ENCODE measurements around the gene FAM228B. TPM values are rescaled to one million over a fixed set of nuclear protein-coding genes. Genes with fewer than 3 reads are reported as not detected.

Gene FAM228B
- total and polyA plus RNA-seq, 2 donors (not counting 1 experiment from before 2014, with no cell fraction given) = 9.8 to 47.2 TPM

- H3K4me3 ChIP-seq (ENCODE audit: control extremely low read depth in 1 of 5, extremely low read depth in 1 of 5, insufficient read depth in 1 of 5, low read depth in 2 of 5, low read length in 4 of 5) = no peak overlapping the region
- Mint-ChIP-seq H3K4me1 (no peaks in the 10 kb centered on the region), H3K27ac (no peak overlapping the region), H3K27me3 (no peaks in the 10 kb centered on the region), H3K9me3 (ENCODE audit: insufficient read depth) (peaks cover 22% of the 10 kb centered on the region), H3K4me3 (no peak overlapping the region)
- H2AFZ ChIP-seq (ENCODE audit: insufficient read depth, low read depth, low read length, poor library complexity, severe bottlenecking) = no peak overlapping the region
- H3K4me1 ChIP-seq (ENCODE audit: control insufficient read depth in 2 of 2, insufficient read depth in 2 of 2, low read length in 2 of 2) = no peaks in the 10 kb centered on the region
- no peaks in the 10 kb centered on the region for H3K79me2 ChIP-seq (ENCODE audit: control insufficient read depth, insufficient read depth, low read length)
- H3K4me2 ChIP-seq (replicated peaks; ENCODE audit: low read depth, low read length, poor library complexity, severe bottlenecking) = no peak overlapping the region
- intact Hi-C loops (cut with micrococcal nuclease) = no loop called here
- ATAC-seq (ENCODE audit: low read depth) = no peak
- CTCF ChIA-PET = no interaction called here
- TF ChIP-seq EZH2 (IDR thresholded peaks at IDR 0.05; ENCODE audit: borderline replicate concordance, insufficient read depth, low read depth, low read length, poor library complexity, severe bottlenecking) (no peak), CTCF (IDR thresholded peaks at IDR 0.05) (no peak)
- H3K36me3 ChIP-seq (replicated peaks in 1 of 2; ENCODE audit: control extremely low read depth in 1 of 2, control insufficient read depth in 1 of 2, extremely low read depth in 1 of 2, insufficient read depth in 2 of 2, low read length in 1 of 2) = peaks cover 0 to 2% of the 10 kb centered on the region in 2 experiments
- POLR2A ChIA-PET = no interaction called here
- WGBS (ENCODE audit: insufficient coverage) = 90% methylated on average over 6 of the region's 7 CpGs
- H3K9me3 ChIP-seq (ENCODE audit: control extremely low read depth in 1 of 3, control insufficient read depth in 2 of 3, insufficient read depth in 1 of 3, low read length in 2 of 3) = peaks cover 0 to 7% (median 6%) of the 10 kb centered on the region in 3 donors
- no peaks in the 10 kb centered on the region for H4K20me1 ChIP-seq (ENCODE audit: control insufficient read depth, insufficient read depth, low read length, poor library complexity, severe bottlenecking)
- DNase-seq = no peak
- no peak overlapping the region for H3K27ac ChIP-seq (ENCODE audit: low read length in 2 of 2)
- H3K27me3 ChIP-seq (replicated peaks in 1 of 4; ENCODE audit: control extremely low read depth in 1 of 4, control insufficient read depth in 3 of 4, insufficient read depth in 4 of 4, low read length in 3 of 4) = no peaks in the 10 kb centered on the region
- H3K9ac ChIP-seq (ENCODE audit: low read length) = no peak overlapping the region
Measured at GRCh38 chr2:24110660-24111303, 12.5 kb upstream of the FAM228B start.

GRCh38 chr2:24111407-24111901, 11.8 kb upstream of the FAM228B start:
- H2AFZ ChIP-seq (ENCODE audit: insufficient read depth, low read depth, low read length, poor library complexity, severe bottlenecking) = no peak overlapping the region
- no peaks in the 10 kb centered on the region for H3K4me1 ChIP-seq (ENCODE audit: control insufficient read depth in 2 of 2, insufficient read depth in 2 of 2, low read length in 2 of 2)
- no peak overlapping the region for H3K27ac ChIP-seq (ENCODE audit: low read length in 2 of 2)
- H3K27me3 ChIP-seq (replicated peaks in 1 of 4; ENCODE audit: control extremely low read depth in 1 of 4, control insufficient read depth in 3 of 4, insufficient read depth in 4 of 4, low read length in 3 of 4) = no peaks in the 10 kb centered on the region
- no peak overlapping the region for H3K4me2 ChIP-seq (replicated peaks; ENCODE audit: low read depth, low read length, poor library complexity, severe bottlenecking)
- TF ChIP-seq CTCF (IDR thresholded peaks at IDR 0.05) (no peak), EZH2 (IDR thresholded peaks at IDR 0.05; ENCODE audit: borderline replicate concordance, insufficient read depth, low read depth, low read length, poor library complexity, severe bottlenecking) (no peak)
- intact Hi-C loops (cut with micrococcal nuclease) = no loop called here
- 75% methylated on average over 1 of the region's 2 CpGs for WGBS (ENCODE audit: insufficient coverage)
- no peaks in the 10 kb centered on the region for H3K79me2 ChIP-seq (ENCODE audit: control insufficient read depth, insufficient read depth, low read length)
- Mint-ChIP-seq H3K9me3 (ENCODE audit: insufficient read depth) (peaks cover 19% of the 10 kb centered on the region), H3K27ac (no peak overlapping the region), H3K27me3 (no peaks in the 10 kb centered on the region), H3K4me1 (no peaks in the 10 kb centered on the region), H3K4me3 (no peak overlapping the region)
- H3K36me3 ChIP-seq (replicated peaks in 1 of 2; ENCODE audit: control extremely low read depth in 1 of 2, control insufficient read depth in 1 of 2, extremely low read depth in 1 of 2, insufficient read depth in 2 of 2, low read length in 1 of 2) = peaks cover 0 to 2% of the 10 kb centered on the region in 2 experiments
- POLR2A ChIA-PET = interaction anchor here (0.5 kb wide), 1 partner anchor 780 kb away, joined by 3 read pairs; no protein-coding TSS in a partner anchor
- CTCF ChIA-PET = no interaction called here
- H3K9ac ChIP-seq (ENCODE audit: low read length) = no peak overlapping the region
- ATAC-seq (ENCODE audit: low read depth) (no peak), DNase-seq (no peak)
- H3K4me3 ChIP-seq (ENCODE audit: control extremely low read depth in 1 of 5, extremely low read depth in 1 of 5, insufficient read depth in 1 of 5, low read depth in 2 of 5, low read length in 4 of 5) = no peak overlapping the region
- peaks cover 0 to 5% (median 3%) of the 10 kb centered on the region in 3 donors for H3K9me3 ChIP-seq (ENCODE audit: control extremely low read depth in 1 of 3, control insufficient read depth in 2 of 3, insufficient read depth in 1 of 3, low read length in 2 of 3)
- no peaks in the 10 kb centered on the region for H4K20me1 ChIP-seq (ENCODE audit: control insufficient read depth, insufficient read depth, low read length, poor library complexity, severe bottlenecking)

Data from B cell (primary cell).